RKO (cell line): ENCODE data around the gene MPST.
A peak's percentile ranks its signal among the peaks of the same experiment; 100 is the strongest.
"Not testable (repeated sequence)": the region's sequence is repeated elsewhere in the genome, so short reads cannot be mapped to it uniquely, and the experiment has no call there.

ENCODE experiments used
- DNase-seq: peaks from one replicate; pipeline ENCODE4 v3.0.0-alpha.2; 2016; ENCODE audit warnings: low spot score

The MPST gene

GRCh38 chr22:37019309-37020191 lies at the start of gene MPST, which contains the start of gene TST:
MPST (plus strand) TSS chr22:37019742; CDS start chr22:37019837, 95 bp downstream.
TST (minus strand) TSS chr22:37019447; CDS start chr22:37018732, 715 bp downstream.
- peak; percentile 70 for DNase-seq

- no peak for DNase-seq
These were observed 48.0 kb upstream of the MPST start for GRCh38 chr22:36971341-36972125.

- no peak for DNase-seq
These were observed 42.9 kb upstream of the MPST start for GRCh38 chr22:36976606-36977005.

GRCh38 chr22:36977401-36977861 lies 42.1 kb upstream of the MPST start:
- DNase-seq: no peak

GRCh38 chr22:36977947-36978660 lies 41.4 kb upstream of the MPST start:
- peak; percentile 89 for DNase-seq

- DNase-seq: no peak
These were observed 40.3 kb upstream of the MPST start for GRCh38 chr22:36979016-36979910.

- DNase-seq: no peak
These were observed 38.2 kb upstream of the MPST start for GRCh38 chr22:36981247-36981775.

- no peak for DNase-seq
These were observed 37.4 kb upstream of the MPST start for GRCh38 chr22:36982136-36982535.

GRCh38 chr22:36985211-36985889 lies 34.2 kb upstream of the MPST start:
- DNase-seq: no peak

- DNase-seq: no peak
These were observed 33.2 kb upstream of the MPST start for GRCh38 chr22:36986242-36986821.

GRCh38 chr22:36988075-36988832 lies 31.3 kb upstream of the MPST start:
- DNase-seq: no peak

- DNase-seq: not testable (repeated sequence)
These were observed 30.5 kb upstream of the MPST start for GRCh38 chr22:36989012-36989411.

- no peak for DNase-seq
These were observed 29.1 kb upstream of the MPST start for GRCh38 chr22:36990457-36990856.

GRCh38 chr22:36991206-36991605 lies 28.3 kb upstream of the MPST start:
- no peak for DNase-seq

GRCh38 chr22:36997746-36998145 lies 21.8 kb upstream of the MPST start:
- DNase-seq: no peak

GRCh38 chr22:36998620-36999351 lies 20.8 kb upstream of the MPST start:
- peak; percentile 17 for DNase-seq

GRCh38 chr22:36999463-36999862 lies 20.1 kb upstream of the MPST start:
- DNase-seq: no peak
